ENCODE results near the gene CCN2.

CCN2 gene

DNA sequence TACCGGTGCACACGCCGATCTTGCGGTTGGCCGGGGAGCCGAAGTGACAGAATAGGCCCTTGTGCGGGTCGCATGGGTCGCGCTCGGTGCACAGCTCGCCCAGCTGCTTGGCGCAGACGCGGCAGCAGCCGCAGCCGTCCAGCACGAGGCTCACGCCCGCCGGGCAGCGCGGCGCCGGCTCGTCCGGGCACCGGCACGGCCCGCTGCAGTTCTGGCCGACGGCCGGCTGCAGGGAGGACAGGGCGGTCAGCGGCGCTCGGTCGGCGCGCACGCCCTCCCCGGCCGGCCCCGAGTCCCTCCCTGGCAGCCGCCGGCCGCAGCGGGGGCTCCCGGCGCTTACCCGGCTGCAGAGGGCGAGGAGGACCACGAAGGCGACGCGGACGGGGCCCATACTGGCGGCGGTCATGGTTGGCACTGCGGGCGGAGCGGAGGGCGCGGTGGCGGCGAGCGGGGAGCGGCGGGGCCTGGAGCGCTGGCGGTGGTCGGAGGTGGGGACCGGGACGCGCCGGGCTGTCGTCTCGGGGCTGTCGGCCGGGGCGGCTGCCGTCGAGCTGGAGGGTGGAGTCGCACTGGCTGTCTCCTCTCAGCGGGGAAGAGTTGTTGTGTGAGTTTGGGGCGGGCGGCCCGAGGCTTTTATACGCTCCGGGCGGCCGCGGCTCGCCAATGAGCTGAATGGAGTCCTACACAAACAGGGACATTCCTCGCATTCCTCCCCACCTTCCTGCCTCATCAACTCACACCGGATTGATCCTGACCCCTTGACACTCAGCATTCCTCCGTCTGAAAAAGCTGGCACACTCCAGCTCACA, at the start of gene CCN2:
Gene CCN2 (minus strand): TSS at position 606 of the 809 bp plus-strand sequence. CDS start 200 bp downstream, at position 406.
- no peak for FAIRE-seq

DNA sequence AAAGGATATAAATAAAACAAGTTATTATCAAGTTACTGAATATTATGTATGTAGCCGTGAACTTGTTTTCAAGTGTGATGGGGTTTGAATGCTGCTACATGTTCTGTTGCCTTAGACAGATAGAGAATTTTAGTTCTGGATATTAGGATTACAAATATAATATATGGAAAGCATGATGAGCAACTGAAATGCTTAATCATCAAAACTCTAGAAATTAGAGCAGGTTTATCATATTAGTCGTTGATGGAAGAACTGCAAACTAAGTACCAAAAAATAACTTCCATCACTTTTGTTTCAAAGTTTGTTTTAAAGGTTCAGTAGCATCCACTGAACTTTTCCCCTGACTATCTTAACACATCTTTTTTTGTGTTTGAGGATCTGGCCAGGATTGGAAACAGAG, 49.1 kb upstream of the CCN2 start:
- no peak for FAIRE-seq

GRCh38 chr6:131999545-132000146, 48.5 kb upstream of the CCN2 start:
- no peak for FAIRE-seq

GRCh38 chr6:131998255-131998982, 47.2 kb upstream of the CCN2 start:
- FAIRE-seq, result no peak

DNA sequence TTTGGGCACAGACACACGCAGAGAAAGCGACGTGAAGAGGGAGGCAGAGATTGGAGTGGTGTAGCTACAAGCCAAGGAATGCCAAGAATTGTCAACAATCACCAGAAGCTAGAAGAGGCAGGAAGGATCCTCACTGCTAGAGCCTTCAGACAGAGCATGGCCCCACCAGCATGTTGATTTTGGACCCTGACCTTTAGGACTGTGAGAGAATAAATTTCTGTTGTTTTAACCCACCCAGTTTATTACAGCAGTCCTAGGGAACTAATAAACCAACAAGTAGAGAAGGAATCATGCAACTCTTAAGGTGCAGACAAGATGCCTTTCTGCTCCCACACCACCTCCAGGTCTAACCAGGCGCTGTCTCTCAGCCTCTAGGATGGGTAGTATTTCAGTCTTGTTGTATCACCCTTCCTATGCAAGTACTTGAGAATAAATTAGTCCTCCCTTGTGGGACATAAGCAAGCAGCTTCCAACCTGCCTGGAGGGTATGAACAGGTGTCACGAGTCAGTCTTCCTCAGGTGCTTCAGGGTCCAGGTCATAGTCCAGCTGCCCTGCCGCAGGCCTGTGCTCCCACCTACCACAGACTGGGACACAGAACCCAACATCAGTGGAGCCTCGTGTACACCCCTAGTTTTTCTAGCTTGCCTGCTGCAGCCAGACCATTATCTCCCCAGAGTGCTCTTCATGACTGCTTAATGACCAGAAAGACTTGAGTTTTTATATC, 46.4 kb upstream of the CCN2 start:
- no peak for FAIRE-seq

GRCh38 chr6:131995917-131996316, 44.7 kb upstream of the CCN2 start:
- no peak for FAIRE-seq

DNA sequence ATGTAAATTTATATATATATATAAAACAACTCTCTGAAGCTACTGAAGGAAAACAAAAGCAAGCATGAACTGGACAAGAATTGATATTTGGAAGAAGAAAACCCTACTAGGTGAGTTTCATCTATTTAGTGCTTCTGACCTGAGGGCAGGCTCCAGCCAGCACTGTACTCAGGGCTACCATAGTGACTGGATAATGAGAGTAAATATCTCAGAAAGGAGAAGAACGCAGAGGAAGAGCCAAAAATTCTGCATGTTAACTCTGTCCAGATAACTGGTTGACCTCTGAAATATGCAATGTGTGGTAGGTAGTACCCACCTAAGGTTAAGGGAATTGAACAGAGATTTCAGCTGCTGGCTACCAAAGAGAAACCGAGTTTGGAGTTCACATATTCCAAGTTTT, 41.4 kb upstream of the CCN2 start:
- no peak for FAIRE-seq

- no peak for FAIRE-seq
Measured at GRCh38 chr6:131989036-131989435, 37.9 kb upstream of the CCN2 start.

DNA sequence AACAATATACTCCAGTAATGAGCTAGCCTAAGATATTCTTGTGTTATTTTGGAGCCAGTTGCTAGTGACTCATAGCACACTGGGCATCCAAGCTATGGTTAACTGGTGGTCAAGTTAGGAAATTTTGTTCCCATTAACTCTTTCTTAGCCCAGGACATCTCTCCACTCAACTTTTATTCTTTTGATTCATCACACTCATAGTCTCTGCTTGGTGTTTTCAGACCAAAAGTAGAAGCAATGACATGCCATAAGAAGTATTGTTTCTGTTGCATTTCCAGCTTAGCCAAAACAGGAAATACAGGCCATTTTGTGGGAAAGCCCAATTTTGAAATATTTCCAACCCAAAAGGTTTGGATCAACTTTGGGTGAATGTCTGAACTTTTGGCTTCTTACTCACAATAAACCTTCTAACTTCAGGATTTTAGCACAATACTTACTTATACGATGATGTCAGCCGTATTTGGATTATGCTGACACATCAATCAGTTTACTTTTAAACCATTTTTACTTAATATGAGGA, 31.6 kb upstream of the CCN2 start:
- FAIRE-seq, result no peak

DNA sequence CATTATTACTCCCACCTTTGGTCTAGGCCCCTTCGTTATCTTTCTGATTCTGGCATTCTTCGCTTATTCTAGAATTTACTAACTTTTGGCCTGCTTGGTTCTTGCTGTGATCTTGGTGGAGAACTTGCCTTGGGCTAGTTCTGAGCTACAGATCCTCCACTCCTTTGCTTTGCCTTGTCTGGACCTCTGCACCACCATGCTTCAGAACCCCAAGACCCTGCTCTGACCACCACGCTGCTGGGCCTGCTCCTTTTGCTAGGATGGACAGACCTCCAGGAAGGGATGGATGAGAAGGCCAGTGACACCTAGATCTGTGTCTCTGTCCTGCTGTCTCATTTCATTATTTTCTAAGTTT, 30.4 kb upstream of the CCN2 start:
- FAIRE-seq, result no peak

- no peak for FAIRE-seq
Measured at GRCh38 chr6:131980791-131981623, 29.8 kb upstream of the CCN2 start.

DNA sequence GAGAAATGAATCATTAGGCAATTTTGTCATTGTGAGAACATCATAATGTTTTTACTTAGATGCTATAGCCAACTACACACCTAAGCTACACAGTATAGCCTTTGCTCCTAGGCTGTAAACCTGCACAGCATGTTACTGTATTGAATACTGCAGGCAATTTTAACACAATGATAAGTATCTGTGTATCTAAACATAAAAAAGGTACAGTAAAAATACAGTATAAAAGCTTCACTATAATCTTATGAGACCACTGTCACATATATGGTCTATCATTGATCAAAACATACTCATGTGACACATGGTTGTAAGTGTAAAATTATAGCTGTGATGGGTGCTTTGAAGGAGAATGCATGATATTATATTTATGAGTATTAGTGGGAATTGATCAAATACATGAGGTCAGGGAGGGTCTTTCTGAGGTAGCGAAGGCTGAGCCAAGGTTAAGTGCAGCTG, 29.2 kb upstream of the CCN2 start:
- no peak for FAIRE-seq

- FAIRE-seq, result no peak
Measured at GRCh38 chr6:131979515-131980337, 28.6 kb upstream of the CCN2 start.

GRCh38 chr6:131978522-131978921, 27.4 kb upstream of the CCN2 start:
- FAIRE-seq, result no peak

DNA sequence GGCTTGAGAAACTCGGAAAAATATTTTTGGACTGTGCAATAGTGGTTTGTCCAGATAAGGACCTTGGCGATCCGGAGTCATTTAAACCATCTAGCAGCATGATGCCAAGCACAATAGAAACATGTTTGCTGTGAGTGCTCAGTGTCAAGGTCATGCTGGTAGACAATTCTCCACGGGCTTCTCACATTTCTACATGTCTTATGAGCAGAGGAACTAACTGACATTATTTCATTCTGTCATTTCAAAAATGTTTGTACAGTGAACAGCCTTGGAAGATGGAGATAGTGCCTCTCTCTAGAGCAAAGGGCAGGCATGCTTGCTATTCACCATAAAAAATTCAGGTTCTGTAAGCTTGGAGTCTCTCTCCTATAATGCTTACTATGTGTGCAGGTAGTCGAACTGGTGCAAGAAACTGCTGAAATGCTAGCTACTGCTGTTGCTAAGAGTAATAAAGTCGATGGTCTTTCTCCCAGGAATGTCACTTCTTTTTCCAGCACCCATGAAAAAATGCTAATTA, 25.4 kb upstream of the CCN2 start:
- no peak for FAIRE-seq

GRCh38 chr6:131972741-131973140, 21.6 kb upstream of the CCN2 start:
- no peak for FAIRE-seq

- no peak for FAIRE-seq
Measured at GRCh38 chr6:131970076-131970859, 19.1 kb upstream of the CCN2 start.

DNA sequence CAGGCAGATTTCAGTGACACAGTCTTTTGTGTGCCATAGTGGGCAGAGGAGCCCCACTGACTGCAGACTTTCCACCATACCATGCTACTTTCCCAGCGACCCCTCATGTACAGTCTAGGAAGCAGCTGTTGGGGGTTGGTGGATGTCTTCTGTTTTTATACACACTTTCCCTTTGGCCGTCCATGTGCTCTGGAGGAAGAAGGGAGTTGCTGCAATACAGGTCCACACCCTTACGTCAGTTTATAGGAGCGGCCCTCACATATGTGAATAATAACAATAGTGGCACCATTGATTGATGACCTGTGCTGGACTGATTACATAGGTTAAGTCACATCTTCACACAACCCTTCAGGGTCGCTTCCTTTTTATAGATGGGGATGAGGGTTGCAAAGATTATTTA, 17.5 kb upstream of the CCN2 start:
- FAIRE-seq, result no peak

GRCh38 chr6:131967948-131968347, 16.8 kb upstream of the CCN2 start:
- no peak for FAIRE-seq

- FAIRE-seq, result no peak
Measured at GRCh38 chr6:131966443-131966842, 15.3 kb upstream of the CCN2 start.
